Astrocyte (in vitro differentiated cells and primary cell): ENCODE results near the gene BRD8. TPM values are rescaled to one million over a fixed set of nuclear protein-coding genes. Genes with fewer than 3 reads are reported as not detected.

Source experiments
- DNase-seq: peaks from one replicate; pipeline ENCODE4 v3.0.0-alpha.2; 2010; ENCODE audit warnings: low read depth
- FAIRE-seq: peaks from 2 replicates; lab custom pipeline; 2011; peaks lifted over from hg19 to GRCh38; lab: Jason Lieb, UNC
- H2AFZ ChIP-seq: 2 replicates; pipeline ENCODE4 v1.6.0; 2012; ENCODE audit warnings: low read depth, low read length, inconsistent platforms
- H3K27ac ChIP-seq: 2 replicates; pipeline ENCODE4 v1.5.1; 2011; ENCODE audit warnings: low read depth, low read length, inconsistent platforms
- H3K27me3 ChIP-seq: 2 replicates; pipeline ENCODE4 v1.6.0; 2011; ENCODE audit warnings: low read length, inconsistent platforms; ENCODE audit not compliant: insufficient read depth
- H3K36me3 ChIP-seq: 2 replicates; pipeline ENCODE4 v1.5.1; 2011; ENCODE audit warnings: low read length, inconsistent platforms; ENCODE audit not compliant: insufficient read depth
- H3K4me1 ChIP-seq: 2 replicates; pipeline ENCODE4 v1.5.1; 2011; ENCODE audit warnings: low read length, inconsistent platforms; ENCODE audit not compliant: insufficient read depth
- H3K4me2 ChIP-seq: 2 replicates; pipeline ENCODE4 v1.6.0; 2012; ENCODE audit warnings: low read length, inconsistent platforms
- H3K4me3 ChIP-seq: 2 replicates; pipeline ENCODE4 v1.5.1; 2011; ENCODE audit warnings: low read depth, mild to moderate bottlenecking, low read length, inconsistent platforms; ENCODE audit not compliant: insufficient read depth
- H3K79me2 ChIP-seq: 2 replicates; pipeline ENCODE4 v1.6.0; 2012; ENCODE audit warnings: mild to moderate bottlenecking, low read length, inconsistent platforms; ENCODE audit not compliant: insufficient read depth
- H3K9ac ChIP-seq: 2 replicates; pipeline ENCODE4 v1.6.0; 2012; ENCODE audit warnings: mild to moderate bottlenecking, low read length, inconsistent platforms
- H3K9me3 ChIP-seq: 2 replicates; pipeline ENCODE4 v1.5.1; 2012; ENCODE audit warnings: low read depth, mild to moderate bottlenecking, low read length, inconsistent platforms; ENCODE audit not compliant: insufficient read depth
- H4K20me1 ChIP-seq: 2 replicates; pipeline ENCODE4 v1.6.0; 2012; ENCODE audit warnings: low read length, inconsistent platforms; ENCODE audit not compliant: insufficient read depth
- H3K27ac Mint-ChIP-seq: one replicate; pipeline ENCODE4 v1.8.0; 2021; ENCODE audit warnings: mild to moderate bottlenecking, mixed read lengths; ENCODE audit not compliant: unreplicated experiment
- H3K27me3 Mint-ChIP-seq: one replicate; pipeline ENCODE4 v1.8.0; 2021; ENCODE audit warnings: low read depth, mixed read lengths; ENCODE audit not compliant: unreplicated experiment
- H3K36me3 Mint-ChIP-seq: one replicate; pipeline ENCODE4 v1.8.0; 2021; ENCODE audit warnings: low read depth, mixed read lengths; ENCODE audit not compliant: unreplicated experiment
- H3K4me1 Mint-ChIP-seq: one replicate; pipeline ENCODE4 v1.8.0; 2021; ENCODE audit warnings: low read depth, mixed read lengths; ENCODE audit not compliant: unreplicated experiment
- H3K4me3 Mint-ChIP-seq: one replicate; pipeline ENCODE4 v1.8.0; 2021; ENCODE audit warnings: mild to moderate bottlenecking, moderate library complexity, mixed read lengths; ENCODE audit not compliant: unreplicated experiment
- H3K9me3 Mint-ChIP-seq: one replicate; pipeline ENCODE4 v1.8.0; 2021; ENCODE audit warnings: mild to moderate bottlenecking, mixed read lengths; ENCODE audit not compliant: unreplicated experiment
- EZH2 ChIP-seq: IDR thresholded peaks from 2 replicates; pipeline ENCODE4 v1.6.1; 2012; ENCODE audit warnings: mild to moderate bottlenecking, low read length, inconsistent platforms; ENCODE audit not compliant: insufficient read depth
- total RNA-seq: library from RNA; stranded (reverse); gene quantifications from 2 replicates; pipeline ENCODE4 v1.2.1, GENCODE V29; 2021
- TF ChIP-seq, protein P1 (sequence below): IDR thresholded peaks from 2 replicates; pipeline ENCODE4 v1.5.1; 2011; ENCODE audit warnings: low read depth, mild to moderate bottlenecking, inconsistent platforms, low read length, moderate library complexity; ENCODE audit not compliant: insufficient read depth

BRD8 gene
- total RNA-seq, 1 donor from 2014 or later, result 33.1 TPM

DNA sequence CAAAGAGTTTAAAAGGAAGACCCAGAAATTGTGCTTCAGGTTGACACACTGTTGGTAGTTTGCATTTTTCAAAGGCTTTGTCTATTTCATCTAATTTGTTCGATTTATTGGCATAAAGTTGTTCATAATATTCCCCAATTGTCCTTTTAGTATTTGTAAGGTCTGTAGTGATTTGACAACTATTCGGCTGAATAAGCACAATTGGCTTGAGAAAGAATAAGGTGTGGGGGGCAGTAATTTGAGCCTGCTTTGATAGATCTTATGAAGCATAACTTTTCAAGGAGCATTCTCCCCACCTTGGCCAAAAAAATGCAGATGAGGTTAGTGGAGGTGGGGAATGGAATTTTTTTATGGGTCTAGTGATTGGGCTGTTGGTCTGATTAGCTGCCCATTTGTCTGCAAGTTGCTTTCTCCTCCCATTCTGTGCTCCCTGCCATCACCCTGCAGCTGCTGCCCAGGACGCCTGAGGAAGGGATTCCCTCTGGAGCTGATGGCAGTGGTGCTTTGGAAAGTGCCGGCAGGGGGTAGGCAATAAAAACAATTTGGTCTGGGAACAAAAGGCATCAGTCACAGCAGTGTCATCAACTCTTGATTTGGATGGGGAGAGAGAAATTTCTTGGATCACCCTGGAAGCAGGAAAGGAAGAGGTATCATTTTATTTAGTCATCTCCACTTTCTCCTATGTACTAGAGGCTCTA is 68.0 kb downstream of the BRD8 start:
- Histone ChIP-seq H3K4me2 (no peak overlapping the region), H3K9me3 (no peaks in the 10 kb centered on the region), H3K36me3 (no peaks in the 10 kb centered on the region), H3K79me2 (no peaks in the 10 kb centered on the region), H2AFZ (no peak overlapping the region), H3K9ac (no peak overlapping the region), H3K27me3 (no peaks in the 10 kb centered on the region), H4K20me1 (no peaks in the 10 kb centered on the region), H3K27ac (no peak overlapping the region), H3K4me1 (peaks cover 12% of the 10 kb centered on the region), H3K4me3 (no peak overlapping the region)
- Mint-ChIP-seq H3K27me3 (peaks cover 4% of the 10 kb centered on the region), H3K27ac (no peak overlapping the region), H3K4me3 (no peak overlapping the region), H3K36me3 (no peaks in the 10 kb centered on the region), H3K9me3 (no peaks in the 10 kb centered on the region), H3K4me1 (peaks cover 18% of the 10 kb centered on the region)
- DNase-seq (peak; percentile 30), FAIRE-seq (peak; percentile 49)
- TF ChIP-seq, protein P1, sequence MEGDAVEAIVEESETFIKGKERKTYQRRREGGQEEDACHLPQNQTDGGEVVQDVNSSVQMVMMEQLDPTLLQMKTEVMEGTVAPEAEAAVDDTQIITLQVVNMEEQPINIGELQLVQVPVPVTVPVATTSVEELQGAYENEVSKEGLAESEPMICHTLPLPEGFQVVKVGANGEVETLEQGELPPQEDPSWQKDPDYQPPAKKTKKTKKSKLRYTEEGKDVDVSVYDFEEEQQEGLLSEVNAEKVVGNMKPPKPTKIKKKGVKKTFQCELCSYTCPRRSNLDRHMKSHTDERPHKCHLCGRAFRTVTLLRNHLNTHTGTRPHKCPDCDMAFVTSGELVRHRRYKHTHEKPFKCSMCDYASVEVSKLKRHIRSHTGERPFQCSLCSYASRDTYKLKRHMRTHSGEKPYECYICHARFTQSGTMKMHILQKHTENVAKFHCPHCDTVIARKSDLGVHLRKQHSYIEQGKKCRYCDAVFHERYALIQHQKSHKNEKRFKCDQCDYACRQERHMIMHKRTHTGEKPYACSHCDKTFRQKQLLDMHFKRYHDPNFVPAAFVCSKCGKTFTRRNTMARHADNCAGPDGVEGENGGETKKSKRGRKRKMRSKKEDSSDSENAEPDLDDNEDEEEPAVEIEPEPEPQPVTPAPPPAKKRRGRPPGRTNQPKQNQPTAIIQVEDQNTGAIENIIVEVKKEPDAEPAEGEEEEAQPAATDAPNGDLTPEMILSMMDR, result no peak

DNA sequence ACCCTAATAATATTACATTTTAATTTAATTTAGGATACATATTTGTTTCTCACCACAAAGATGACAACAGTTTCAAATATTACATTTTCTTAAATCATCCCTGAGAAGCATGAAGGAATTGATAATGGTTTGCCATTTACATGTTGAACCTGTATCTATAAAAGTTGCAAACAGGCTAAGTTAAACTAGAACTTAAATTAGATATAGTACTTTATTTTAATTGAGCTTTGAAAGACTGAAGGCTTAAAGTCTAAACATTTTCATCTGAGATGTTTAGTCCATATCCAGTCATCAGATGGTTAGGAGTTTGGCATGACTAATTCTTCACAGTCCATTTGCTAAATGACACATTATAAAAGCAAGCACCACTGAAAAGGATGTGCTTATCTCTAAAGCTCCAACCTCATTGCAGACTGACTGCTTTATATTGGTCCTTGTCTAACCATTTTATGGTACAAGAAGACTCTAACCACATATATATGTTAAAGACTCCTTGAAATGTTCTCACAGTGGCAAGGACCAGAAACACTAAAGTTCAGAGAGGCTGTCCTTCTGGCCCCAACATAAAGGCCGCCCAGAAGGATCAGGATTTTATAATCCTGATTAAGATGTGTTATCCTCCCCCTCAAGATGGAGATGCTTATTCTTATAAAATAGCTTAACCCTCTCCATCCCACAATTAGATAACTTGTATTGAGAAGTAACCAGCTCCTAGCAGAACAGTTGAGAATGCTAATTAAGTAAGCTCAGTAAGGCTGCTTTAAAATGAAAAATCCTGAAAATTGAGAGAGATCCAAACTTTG is 68.8 kb downstream of the BRD8 start:
- no peak overlapping the region for H2AFZ ChIP-seq
- H3K4me3 Mint-ChIP-seq, result no peak overlapping the region
- no peaks in the 10 kb centered on the region for H3K9me3 Mint-ChIP-seq
- TF ChIP-seq EZH2, result no peak
- TF ChIP-seq, protein P1, result no peak
- no peaks in the 10 kb centered on the region for H4K20me1 ChIP-seq
- H3K4me1 Mint-ChIP-seq, result peaks cover 18% of the 10 kb centered on the region
- no peaks in the 10 kb centered on the region for H3K36me3 Mint-ChIP-seq
- no peak overlapping the region for H3K4me3 ChIP-seq
- H3K4me1 ChIP-seq, result peaks cover 12% of the 10 kb centered on the region
- no peaks in the 10 kb centered on the region for H3K36me3 ChIP-seq
- no peaks in the 10 kb centered on the region for H3K79me2 ChIP-seq
- FAIRE-seq, result no peak
- H3K27ac Mint-ChIP-seq, result no peak overlapping the region
- peaks cover 4% of the 10 kb centered on the region for H3K27me3 Mint-ChIP-seq
- H3K27me3 ChIP-seq, result no peaks in the 10 kb centered on the region
- no peak overlapping the region for H3K4me2 ChIP-seq
- no peaks in the 10 kb centered on the region for H3K9me3 ChIP-seq
- peak; percentile 46 for DNase-seq
- no peak overlapping the region for H3K27ac ChIP-seq
- no peak overlapping the region for H3K9ac ChIP-seq
